SK-MEL-5 (cell line): Measurements from ENCODE around the gene POLR1B. TPM values are rescaled to one million over a fixed set of nuclear protein-coding genes. Genes with fewer than 3 reads are reported as not detected.
"Not testable (repeated sequence)": the region's sequence is repeated elsewhere in the genome, so short reads cannot be mapped to it uniquely, and the experiment has no call there.

Experiments
- DNase-seq: peaks from one replicate; pipeline ENCODE4 v3.0.0-alpha.2; 2016; ENCODE audit warnings: low read depth, low spot score
- in situ Hi-C: cut with HindIII; loops from 2 replicates; pipeline ENCODE4 v1.10.0; 2016; ENCODE audit warnings: low sequenced_read_pairs, high pct_unique_total_duplicates, low pct_unique_long_range_greater_than_20kb
- polyA plus RNA-seq, 2 experiments: library from polyadenylated mRNA; depleted of rRNA; stranded (reverse); fragments of >200 nt; gene quantifications; 2 replicates each; pipeline ENCODE4 v1.2.3, GENCODE V29; 2015
- total RNA-seq: library from RNA; depleted of rRNA; stranded (reverse); fragments of >200 nt; shearing (Covaris generic); gene quantifications from 2 replicates; pipeline ENCODE4 v1.2.3, GENCODE V29; 2014; rRNA removed

Gene POLR1B, protein sequence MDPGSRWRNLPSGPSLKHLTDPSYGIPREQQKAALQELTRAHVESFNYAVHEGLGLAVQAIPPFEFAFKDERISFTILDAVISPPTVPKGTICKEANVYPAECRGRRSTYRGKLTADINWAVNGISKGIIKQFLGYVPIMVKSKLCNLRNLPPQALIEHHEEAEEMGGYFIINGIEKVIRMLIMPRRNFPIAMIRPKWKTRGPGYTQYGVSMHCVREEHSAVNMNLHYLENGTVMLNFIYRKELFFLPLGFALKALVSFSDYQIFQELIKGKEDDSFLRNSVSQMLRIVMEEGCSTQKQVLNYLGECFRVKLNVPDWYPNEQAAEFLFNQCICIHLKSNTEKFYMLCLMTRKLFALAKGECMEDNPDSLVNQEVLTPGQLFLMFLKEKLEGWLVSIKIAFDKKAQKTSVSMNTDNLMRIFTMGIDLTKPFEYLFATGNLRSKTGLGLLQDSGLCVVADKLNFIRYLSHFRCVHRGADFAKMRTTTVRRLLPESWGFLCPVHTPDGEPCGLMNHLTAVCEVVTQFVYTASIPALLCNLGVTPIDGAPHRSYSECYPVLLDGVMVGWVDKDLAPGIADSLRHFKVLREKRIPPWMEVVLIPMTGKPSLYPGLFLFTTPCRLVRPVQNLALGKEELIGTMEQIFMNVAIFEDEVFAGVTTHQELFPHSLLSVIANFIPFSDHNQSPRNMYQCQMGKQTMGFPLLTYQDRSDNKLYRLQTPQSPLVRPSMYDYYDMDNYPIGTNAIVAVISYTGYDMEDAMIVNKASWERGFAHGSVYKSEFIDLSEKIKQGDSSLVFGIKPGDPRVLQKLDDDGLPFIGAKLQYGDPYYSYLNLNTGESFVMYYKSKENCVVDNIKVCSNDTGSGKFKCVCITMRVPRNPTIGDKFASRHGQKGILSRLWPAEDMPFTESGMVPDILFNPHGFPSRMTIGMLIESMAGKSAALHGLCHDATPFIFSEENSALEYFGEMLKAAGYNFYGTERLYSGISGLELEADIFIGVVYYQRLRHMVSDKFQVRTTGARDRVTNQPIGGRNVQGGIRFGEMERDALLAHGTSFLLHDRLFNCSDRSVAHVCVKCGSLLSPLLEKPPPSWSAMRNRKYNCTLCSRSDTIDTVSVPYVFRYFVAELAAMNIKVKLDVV
- total RNA-seq = 30.8 and 32.0 TPM in 2 replicates
- 27.4 and 29.5 TPM in 2 replicates for polyA plus RNA-seq (2015; cell fraction: cytosol; rRNA removed)
- 35.4 and 60.2 TPM in 2 replicates for polyA plus RNA-seq (2015; cell fraction: nucleus; rRNA removed)

DNA sequence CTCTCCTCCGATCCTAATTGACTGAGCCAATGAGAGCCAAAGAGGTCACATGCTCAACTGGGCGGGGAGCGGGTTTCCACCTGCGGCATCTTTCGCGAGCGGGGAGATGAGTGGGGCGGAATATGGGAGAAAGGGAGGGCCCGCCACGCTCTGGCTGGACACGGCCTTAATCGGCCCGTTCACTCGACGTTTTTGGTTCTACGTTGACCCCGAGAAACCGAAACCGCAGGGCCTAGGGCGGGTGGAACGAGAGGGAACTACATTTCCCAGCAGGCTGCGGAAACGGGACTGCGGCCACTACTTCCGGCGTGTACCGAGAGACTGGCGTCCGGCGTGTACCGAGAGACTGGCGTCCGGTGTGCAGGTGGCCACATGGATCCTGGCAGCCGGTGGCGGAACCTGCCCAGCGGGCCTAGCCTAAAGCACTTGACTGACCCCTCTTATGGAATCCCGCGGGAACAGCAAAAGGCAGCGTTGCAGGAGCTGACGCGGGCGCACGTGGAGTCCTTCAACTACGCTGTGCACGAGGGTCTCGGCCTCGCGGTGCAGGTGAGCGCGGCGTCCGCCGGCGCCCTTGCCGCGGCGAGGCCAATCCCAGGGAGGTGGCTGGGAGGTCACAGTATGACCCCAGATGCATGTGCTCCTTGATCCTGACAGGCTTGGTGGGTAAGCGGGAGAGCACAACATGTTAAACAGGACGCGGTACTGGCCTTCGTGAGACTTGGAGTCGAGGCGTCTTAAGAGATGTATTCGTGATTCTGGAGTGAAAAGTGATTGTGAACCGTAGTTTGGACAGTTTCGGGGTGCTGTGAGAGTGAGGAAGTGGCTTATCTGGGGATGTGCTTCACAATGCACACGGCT, at the start of gene POLR1B:
TSS of gene POLR1B (plus strand) at position 343 of the 861 bp plus-strand sequence. CDS start at position 373, 30 bp downstream.
- peak; percentile 84 for DNase-seq
- in situ Hi-C loops = no loop called here

DNA sequence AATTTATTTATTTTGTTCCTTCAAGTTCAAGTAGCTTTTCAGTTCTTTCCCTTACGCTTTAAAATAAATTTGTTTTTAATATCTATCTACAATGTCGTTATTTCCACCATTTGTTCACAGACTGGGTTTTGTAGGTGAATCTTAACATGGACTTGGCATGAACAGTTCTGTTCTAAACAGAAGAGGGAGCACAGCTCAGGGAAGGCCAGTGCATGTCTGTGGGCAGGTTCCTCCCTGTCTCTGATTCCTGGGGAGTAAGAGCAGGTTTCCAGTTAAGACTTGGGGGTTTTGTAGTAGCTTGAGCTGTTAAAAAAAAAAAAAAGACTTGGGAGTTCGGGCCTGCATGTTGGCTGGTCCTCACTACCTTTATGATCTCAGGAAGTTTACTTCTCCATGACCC, 49.2 kb upstream of the POLR1B start:
- DNase-seq = peak; percentile 16
- in situ Hi-C loops = no loop called here

DNA sequence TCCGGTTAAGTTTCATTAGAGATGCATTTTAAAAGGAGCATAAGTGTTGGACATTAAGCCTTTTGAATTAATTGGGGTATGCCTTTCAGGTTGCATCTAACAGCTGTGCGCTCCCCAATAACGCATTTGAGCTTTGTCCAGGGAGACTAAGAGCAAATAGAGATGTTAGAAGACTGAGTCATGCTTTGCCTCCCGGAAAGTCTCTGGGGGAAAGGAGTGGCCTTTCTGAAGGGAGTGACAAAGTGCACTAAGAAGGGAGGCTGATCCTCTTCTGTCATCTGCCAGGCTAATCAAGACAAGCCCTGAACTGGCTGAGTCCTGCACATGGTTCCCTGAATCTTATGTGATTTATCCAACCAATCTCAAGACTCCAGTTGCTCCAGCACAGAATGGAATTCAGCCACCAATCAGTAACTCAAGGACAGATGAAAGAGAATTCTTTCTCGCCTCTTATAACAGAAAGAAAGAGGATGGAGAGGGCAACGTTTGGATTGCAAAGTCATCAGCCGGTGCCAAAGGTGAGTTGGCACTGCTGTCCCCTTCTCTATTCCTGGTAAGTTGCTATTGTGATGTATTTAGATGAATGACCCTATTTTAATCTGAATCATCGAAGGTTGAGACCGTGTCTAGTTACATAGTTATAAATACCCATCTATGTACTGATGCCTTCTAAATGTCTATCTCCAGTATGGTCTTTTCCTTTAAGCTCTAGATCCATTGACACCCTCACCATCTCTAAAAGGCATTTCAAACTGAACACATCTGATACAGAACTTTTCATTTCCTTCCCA, 48.2 kb upstream of the POLR1B start:
- DNase-seq = peak; percentile 26
- in situ Hi-C loops = no loop called here

DNA sequence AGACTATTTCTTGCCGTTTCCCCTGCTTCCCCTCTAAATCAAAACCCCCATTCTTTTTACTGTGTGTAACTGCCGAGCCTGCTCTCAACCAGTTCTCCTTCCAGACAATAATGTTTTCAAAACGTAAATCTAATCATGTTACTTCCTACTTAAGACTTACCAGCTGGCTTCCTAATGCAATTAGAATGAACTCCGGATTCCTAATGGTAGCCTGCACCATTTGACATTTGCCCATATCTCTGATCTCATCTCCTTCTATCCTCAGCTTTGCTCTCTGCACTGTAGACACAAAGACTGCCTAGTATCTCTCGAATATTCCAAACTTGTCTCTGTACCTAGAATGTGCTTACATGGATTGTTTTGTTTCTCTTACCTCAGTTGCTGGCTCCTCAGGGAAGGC, 47.4 kb upstream of the POLR1B start:
- in situ Hi-C loops = no loop called here
- DNase-seq = no peak

DNA sequence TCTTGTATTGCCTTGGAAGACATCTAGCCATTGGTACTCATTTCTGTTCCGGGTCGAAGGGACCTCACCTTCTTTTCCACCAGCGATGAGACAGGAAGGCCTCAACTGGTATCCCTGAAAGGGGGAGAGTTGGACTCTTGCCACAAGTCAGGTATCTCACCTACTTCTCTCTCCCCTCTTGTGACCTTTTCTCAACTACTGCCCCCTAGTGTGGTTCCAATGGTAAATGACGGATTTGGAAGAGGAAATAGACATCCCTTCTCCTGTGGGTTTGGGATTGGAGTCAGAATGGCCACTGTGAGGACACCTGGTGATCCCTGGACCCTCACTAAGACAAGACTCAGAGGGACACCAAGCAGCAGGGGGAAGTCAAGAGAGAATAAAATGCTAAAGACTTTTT, 46.4 kb upstream of the POLR1B start:
- in situ Hi-C loops, DNase-seq: not testable (repeated sequence)

DNA sequence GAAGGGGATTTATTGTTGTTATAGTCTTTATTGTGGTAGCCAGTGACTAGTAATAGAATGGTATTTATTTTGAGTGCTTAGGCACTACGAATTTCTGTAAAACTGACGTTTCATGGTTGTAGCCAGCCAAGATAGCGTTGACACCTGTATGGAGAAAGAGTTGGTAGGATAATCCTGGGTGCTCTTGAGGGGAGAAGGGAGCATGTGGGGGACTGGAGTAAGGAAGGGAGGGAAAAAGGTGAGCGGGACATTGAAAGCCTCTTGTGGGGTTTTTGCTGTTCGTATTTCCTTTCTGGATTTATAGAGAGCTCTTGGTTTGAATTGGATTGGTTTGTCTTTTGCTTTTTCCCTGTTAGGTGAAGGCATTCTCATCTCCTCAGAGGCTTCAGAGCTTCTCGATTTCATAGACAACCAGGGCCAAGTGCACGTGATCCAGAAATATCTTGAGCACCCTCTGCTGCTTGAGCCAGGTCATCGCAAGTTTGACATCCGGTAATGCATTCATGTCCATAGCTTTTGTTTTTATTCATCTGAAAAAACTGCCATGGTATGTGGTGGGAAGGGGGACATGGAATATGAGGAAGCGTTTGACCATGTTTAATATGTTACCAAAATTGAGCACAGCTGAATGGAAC, 41.3 kb upstream of the POLR1B start:
- peak; percentile 61 for DNase-seq
- in situ Hi-C loops = not testable (repeated sequence)

DNA sequence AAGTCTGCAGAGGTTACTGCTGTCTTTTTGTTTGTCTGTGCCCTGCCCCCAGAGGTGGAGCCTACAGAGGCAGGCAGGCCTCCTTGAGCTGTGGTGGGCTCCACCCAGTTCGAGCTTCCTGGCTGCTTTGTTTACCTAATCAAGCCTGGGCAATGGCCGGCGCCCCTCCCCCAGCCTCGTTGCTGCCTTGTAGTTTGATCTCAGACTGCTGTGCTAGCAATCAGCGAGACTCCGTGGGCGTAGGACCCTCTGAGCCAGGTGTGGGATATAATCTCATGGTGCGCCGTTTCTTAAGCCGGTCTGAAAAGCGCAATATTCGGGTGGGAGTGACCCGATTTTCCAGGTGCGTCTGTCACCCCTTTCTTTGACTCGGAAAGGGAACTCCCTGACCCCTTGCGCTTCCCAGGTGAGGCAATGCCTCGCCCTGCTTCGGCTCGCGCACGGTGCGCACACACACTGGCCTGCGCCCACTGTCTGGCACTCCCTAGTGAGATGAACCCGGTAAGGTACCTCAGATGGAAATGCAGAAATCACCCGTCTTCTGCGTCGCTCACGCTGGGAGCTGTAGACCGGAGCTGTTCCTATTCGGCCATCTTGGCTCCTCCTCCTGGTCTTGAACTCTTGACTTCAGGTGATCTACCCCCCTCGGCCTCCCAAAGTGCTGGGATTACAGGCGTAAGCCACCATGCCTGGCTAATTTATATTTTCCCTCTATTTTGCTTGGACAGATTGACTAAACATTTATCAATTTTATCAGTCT, 32.8 kb upstream of the POLR1B start:
- DNase-seq, in situ Hi-C loops: not testable (repeated sequence)

DNA sequence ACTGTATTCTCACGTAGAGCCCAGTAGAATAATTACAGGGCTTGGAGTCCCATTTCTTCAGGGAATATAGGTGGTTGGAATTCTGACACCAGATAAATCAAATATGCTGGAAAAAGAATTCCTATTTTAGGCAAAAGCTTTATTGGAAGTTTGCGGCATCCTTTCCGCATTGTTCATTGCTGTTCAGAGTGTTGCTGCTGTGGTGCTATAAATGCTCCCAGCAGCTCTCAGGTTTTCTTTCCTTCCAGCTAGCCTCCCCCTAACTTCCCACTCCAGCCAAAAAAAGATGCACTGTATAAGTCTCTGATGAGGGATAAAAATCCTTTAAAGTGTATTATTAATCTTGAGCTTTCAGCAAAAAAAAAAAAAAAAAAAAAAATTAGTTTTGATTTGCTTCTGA, 25.5 kb upstream of the POLR1B start:
- in situ Hi-C loops = no loop called here

DNA sequence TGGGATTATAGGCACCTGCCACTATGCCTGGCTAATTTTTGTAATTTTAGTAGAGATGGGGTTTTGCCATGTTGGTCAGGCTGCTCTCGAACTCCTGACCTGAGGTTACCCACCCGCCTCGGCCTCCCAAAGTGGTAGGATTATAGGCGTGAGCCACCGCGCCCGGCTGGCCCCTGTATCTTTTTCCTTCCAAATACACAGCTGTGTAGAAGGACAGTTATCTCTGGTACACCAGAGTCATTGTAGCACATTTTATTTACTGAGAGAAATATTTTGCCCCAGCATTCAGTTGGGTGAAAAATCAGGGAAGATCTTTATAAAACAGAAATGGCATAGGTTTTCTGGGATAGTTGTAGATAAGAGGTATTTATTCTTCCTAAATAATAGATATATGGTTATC, 23.5 kb upstream of the POLR1B start:
- no peak for DNase-seq
- in situ Hi-C loops = no loop called here

More for the DNA sequence above, 25.5 kb upstream of the POLR1B start:
- no peak for DNase-seq

DNA sequence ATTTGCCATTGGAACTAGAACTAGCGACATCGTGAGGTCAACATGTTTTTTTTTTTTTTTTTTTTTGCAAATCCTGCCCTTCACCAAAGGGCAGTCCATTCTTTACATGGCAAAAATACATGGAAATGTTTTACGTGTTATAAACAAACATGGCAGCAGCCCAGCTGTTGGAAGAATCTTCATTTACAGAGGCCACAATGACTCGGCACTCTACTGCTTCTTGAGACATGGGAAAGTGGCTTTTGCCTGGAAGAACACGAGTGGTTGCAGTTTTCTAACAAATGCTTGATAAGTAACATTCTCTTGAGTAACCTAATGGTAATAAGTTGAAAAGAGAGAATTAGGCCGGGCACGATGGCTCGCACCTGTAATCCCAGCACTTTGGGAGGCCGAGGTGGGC, 22.8 kb upstream of the POLR1B start:
- in situ Hi-C loops = no loop called here
- no peak for DNase-seq

DNA sequence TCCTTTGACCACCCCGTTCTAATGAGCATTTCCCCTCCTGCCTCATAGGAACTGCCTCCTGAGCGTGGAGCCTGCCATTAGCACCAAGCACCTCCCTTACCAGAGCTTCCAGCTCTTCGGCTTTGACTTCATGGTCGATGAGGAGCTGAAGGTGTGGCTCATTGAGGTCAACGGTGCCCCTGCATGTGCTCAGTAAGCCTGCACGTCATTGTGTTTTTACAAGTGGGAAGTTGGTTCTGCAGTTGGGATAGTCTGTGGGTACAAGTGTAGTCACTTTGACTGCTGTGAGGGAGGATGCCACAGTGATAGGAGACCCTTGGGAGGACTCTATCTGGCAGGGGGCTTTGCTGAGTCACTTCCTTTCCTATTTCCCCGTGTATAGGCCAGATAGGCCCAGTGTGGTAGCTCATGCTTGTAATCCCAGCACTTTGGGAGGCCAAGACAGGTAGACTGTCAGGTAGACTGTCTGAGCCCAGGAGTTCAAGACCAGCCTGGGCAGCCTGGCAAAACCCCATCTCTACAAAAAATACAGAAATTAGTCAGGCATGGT, 22.0 kb upstream of the POLR1B start:
- no peak for DNase-seq
- in situ Hi-C loops = no loop called here

DNA sequence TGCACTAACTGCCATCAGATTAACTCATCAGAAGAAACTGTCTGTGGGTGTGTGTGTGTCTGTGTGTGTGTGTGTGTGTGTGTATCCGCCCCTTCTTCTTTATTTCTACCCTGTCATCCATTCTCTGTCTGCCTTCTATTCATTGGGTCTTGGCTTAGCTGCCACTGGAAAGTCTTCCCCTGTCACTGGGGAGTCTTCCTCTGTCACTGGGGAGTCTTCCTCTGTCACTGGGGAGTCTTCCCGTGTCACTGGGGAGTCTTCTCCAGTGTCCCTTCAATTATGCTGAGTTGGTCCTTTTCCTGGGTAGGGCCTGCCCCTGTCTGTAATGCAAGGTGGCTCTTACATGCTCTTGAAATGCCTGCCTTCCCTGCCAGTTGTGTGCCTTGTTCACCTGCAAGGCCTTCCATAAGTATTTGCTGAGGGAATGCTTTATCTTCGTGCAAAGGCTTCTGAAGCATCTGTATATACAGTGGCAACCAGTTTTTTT, 18.9 kb upstream of the POLR1B start:
- in situ Hi-C loops = no loop called here
- DNase-seq = no peak

DNA sequence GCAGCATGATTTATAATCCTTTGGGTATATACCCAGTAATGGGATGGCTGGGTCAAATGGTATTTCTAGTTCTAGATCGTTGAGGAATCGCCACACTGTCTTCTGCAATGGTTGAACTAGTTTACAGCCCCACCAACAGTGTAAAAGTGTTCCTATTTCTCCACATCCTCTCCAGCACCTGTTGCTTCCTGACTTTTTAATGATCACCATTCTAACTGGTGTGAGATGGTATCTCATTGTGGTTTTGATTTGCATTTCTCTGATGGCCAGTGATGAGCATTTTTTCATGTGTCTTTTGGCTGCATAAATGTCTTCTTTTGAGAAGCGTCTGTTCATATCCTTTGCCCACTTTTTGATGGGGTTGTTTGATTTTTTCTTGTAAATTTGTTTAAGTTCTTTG, 18.0 kb upstream of the POLR1B start:
- in situ Hi-C loops = not testable (repeated sequence)

DNA sequence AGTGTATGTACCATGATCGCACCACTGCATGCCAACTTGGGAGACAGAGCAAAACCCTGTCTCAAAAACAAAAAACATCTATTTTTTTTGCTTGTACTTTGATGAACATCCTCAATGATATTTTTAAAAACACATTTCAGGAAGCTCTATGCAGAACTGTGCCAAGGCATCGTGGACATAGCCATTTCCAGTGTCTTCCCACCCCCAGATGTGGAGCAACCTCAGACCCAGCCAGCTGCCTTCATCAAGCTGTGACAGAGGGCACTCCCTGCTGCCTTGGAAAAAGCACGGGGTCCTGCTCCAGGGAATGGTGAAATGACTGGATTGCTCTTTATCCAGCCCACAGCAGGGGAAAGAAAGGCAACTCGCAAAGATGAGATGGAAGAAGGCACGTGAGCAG, 13.7 kb upstream of the POLR1B start:
- in situ Hi-C loops = no loop called here
- DNase-seq = no peak

More for the DNA sequence above, 18.0 kb upstream of the POLR1B start:
- DNase-seq = not testable (repeated sequence)

DNA sequence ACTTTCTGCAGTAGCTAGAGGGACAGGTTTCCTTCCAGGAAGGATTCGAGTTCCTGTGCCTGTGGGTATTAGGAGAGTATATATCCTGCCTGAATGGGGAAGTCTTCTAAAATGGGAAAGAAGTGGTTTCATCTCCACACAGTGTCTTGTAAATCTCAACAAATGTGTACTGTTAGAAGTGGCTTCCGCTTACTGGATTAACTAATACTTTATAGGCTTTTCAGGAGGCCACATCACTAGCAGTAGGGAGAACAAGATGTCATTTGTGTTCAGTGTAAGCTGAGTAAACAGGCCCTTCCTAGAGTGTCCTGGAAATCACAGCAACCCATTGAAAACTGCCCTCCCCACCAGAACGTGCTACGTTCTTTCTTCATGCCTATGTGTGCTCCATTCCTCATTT, 12.5 kb upstream of the POLR1B start:
- in situ Hi-C loops = no loop called here
- peak; percentile 96 for DNase-seq
